Peyer's patch (tissue), 4 donors: ENCODE measurements around the gene USP34. TPM values are rescaled to one million over a fixed set of nuclear protein-coding genes. Genes with fewer than 3 reads are reported as not detected.
"Not testable (repeated sequence)": the region's sequence is repeated elsewhere in the genome, so short reads cannot be mapped to it uniquely, and the experiment has no call there.

Source experiments
- DNase-seq, 3 donors: peaks; one replicate each; pipeline ENCODE4 v3.0.0-alpha.2; 2017 to 2019
- H3K27ac ChIP-seq, 4 donors: fragments of 200-600 bp; sonication (generic); one replicate each; pipeline ENCODE4 v1.5.1; 2016 to 2019
- H3K27me3 ChIP-seq, 2 donors: fragments of 200-600 bp; sonication (generic); one replicate each; pipeline ENCODE4 v1.5.1; 2019
- H3K36me3 ChIP-seq, 3 donors: fragments of 200-600 bp; sonication (generic); one replicate each; pipeline ENCODE4 v1.5.1; 2016 to 2019
- H3K4me1 ChIP-seq, 4 donors: fragments of 200-600 bp; sonication (generic); one replicate each; pipeline ENCODE4 v1.5.1; 2016 to 2019
- H3K4me3 ChIP-seq, 4 donors: fragments of 200-600 bp; sonication (generic); 1 replicate in 3 of 4; 2 replicates in 1 of 4; pipeline ENCODE4 v1.5.1; 2016 to 2019; ENCODE audit warnings: mild to moderate bottlenecking in 1 of 4
- H3K9me3 ChIP-seq, 4 donors: fragments of 200-600 bp; sonication (generic); one replicate each; pipeline ENCODE4 v1.5.1; 2016 to 2019; ENCODE audit warnings: mild to moderate bottlenecking in 1 of 4
- POLR2A ChIP-seq, 2 donors: fragments of 450-650 bp; IDR thresholded peaks; one replicate each; pipeline ENCODE4 v1.5.1; 2017; ENCODE audit warnings: antibody characterized with exemption in 2 of 2, mild to moderate bottlenecking in 2 of 2, moderate library complexity in 2 of 2
- total RNA-seq, 4 donors: library from RNA; depleted of rRNA; stranded (reverse); fragments of >200 nt; gene quantifications; one replicate each; pipeline ENCODE4 v1.1.0, GENCODE V29; 2016
- TF ChIP-seq, protein P1 (sequence below), 6 experiments: fragments of 450-650 bp in 4 of 6; fragments of 200-600 bp in 2 of 6; sonication (generic) in 1 of 6; IDR thresholded peaks; one replicate each; pipeline ENCODE4 v1.5.1; 2017 to 2019; ENCODE audit warnings: antibody characterized with exemption in 6 of 6, mild to moderate bottlenecking in 3 of 6, moderate library complexity in 1 of 6

Gene USP34
- total RNA-seq, 4 donors from 2014 or later: 148 to 201 (median 172) TPM

DNA sequence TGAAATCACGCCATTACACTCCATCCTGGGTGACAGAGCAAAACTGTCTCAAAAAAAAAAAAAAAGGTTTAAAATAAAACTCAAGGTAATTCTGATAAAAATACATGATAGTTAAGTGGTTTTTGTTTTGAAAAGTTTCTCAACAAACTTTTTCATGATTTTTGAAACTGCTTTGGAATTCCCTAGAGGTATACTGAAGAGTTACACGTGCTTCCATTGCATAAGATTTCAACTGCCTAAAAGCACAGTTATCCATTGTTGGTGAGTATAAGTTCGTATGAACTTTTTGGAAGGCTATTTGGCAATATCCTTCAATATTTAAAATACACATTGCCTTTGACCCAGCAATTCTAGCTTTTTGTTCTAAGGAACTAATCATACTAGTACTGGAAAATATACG lies 74.9 kb downstream of the USP34 start:
- H3K27ac ChIP-seq: no peak overlapping the region
- peaks cover 0 to 25% (median 0%) of the 10 kb centered on the region in 3 donors for H3K36me3 ChIP-seq
- no peak overlapping the region for H3K4me3 ChIP-seq
- no peak for DNase-seq
- no peaks in the 10 kb centered on the region for H3K4me1 ChIP-seq
- H3K9me3 ChIP-seq: no peaks in the 10 kb centered on the region
- no peaks in the 10 kb centered on the region for H3K27me3 ChIP-seq
- TF ChIP-seq, protein P1, sequence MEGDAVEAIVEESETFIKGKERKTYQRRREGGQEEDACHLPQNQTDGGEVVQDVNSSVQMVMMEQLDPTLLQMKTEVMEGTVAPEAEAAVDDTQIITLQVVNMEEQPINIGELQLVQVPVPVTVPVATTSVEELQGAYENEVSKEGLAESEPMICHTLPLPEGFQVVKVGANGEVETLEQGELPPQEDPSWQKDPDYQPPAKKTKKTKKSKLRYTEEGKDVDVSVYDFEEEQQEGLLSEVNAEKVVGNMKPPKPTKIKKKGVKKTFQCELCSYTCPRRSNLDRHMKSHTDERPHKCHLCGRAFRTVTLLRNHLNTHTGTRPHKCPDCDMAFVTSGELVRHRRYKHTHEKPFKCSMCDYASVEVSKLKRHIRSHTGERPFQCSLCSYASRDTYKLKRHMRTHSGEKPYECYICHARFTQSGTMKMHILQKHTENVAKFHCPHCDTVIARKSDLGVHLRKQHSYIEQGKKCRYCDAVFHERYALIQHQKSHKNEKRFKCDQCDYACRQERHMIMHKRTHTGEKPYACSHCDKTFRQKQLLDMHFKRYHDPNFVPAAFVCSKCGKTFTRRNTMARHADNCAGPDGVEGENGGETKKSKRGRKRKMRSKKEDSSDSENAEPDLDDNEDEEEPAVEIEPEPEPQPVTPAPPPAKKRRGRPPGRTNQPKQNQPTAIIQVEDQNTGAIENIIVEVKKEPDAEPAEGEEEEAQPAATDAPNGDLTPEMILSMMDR (IDR thresholded peaks at IDR 0.05): no peak
- no peak for TF ChIP-seq POLR2A (IDR thresholded peaks at IDR 0.05)

DNA sequence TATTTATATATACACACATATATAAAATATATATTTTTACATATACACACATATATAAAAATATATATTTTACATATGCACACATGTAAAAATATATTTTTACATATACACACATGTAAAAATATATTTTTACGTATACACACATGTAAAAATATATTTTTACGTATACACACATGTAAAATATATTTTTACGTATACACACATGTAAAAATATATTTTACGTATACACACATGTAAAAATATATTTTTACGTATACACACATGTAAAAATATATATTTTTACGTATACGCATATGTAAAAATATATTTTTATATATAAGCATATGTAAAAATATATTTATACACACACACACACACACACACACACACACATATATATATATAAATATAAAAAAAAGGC lies 83.3 kb downstream of the USP34 start:
- not testable (repeated sequence) for H3K27me3 ChIP-seq

DNA sequence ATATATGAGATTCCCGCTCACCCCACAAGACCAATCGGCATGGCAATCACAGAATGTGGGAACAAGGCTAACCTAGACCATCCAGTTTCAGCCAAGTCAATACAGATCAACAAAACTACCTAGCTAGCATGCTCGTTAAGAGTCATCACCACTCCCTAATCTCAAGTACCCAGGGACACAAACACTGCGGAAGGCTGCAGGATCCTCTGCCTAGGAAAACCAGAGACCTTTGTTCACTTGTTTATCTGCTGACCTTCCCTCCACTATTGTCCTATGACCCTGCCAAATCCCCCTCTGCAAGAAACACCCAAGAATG lies 90.0 kb downstream of the USP34 start:
- not testable (repeated sequence) for H3K27ac ChIP-seq, H3K4me1 ChIP-seq, H3K27me3 ChIP-seq, H3K9me3 ChIP-seq, DNase-seq, H3K4me3 ChIP-seq
- H3K36me3 ChIP-seq: peaks cover 0 to 49% (median 0%) of the 10 kb centered on the region in 3 donors

More for the DNA sequence above, 83.3 kb downstream of the USP34 start:
- not testable (repeated sequence) for H3K4me1 ChIP-seq, DNase-seq, H3K4me3 ChIP-seq, H3K9me3 ChIP-seq, H3K27ac ChIP-seq
- H3K36me3 ChIP-seq: peaks cover 0 to 17% (median 0%) of the 10 kb centered on the region in 3 donors

DNA sequence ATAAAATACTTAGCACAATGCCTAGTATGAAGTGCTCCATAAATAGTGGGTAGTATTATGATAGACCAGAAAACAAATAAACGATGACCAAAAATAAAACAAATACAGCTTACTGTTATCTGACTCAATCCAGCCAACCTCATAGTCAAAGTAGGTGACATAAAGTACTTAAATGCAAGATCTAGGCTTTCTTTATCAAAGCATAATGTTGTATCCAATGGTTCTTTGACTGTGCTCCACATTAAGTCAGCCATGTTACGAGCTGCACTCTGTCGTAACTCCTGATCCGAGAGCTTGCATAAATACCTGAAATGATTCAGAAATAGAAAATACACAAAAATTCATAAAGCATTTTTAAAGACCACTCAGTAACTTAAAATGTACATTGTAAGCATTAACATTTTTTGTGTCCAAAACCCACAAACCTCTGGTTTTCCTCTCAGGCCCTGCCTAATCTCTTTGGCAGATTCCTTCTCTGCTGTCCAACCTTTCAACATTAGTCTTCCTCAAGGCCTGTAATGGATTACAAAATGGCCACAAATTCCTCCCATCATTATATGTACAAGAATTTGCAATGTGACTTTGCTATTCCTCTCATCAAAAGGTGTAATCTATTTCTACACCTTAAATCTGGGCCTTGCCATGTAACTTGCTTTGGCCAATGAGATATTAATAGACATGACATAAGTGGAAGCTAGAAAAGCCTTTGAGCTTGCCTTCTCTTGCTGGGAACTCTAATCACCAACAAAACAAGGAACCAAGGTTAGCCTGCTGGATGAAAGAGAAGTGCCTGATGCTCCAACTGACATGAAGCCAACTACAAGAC lies 90.6 kb downstream of the USP34 start:
- Histone ChIP-seq H3K27me3 (no peaks in the 10 kb centered on the region), H3K36me3 (peaks cover 0 to 51% (median 0%) of the 10 kb centered on the region in 3 donors), H3K4me1 (no peaks in the 10 kb centered on the region), H3K9me3 (no peaks in the 10 kb centered on the region), H3K27ac (no peak overlapping the region), H3K4me3 (no peak overlapping the region)
- no peak for DNase-seq
- no peak for TF ChIP-seq POLR2A (IDR thresholded peaks at IDR 0.05)
- TF ChIP-seq, protein P1 (IDR thresholded peaks at IDR 0.05): no peak

DNA sequence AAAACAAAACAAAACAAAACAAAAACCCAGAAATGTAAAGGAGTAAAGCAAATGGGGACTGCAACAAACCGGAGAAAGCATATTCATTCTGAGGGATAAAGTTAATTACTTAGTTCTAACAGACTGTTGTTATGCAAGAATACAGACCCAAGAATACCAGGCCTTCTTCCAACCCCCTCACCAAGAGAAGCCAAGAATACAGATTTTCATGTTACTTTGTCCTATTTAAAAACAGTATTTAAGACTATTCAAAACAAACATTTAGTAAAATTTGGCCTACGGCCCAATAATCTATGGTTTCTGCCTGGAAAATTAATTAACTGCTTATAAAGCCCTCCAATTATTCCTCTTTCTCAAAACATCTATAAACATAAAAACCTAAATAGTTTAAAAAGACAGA lies 91.4 kb downstream of the USP34 start:
- no peak overlapping the region for H3K4me3 ChIP-seq

DNA sequence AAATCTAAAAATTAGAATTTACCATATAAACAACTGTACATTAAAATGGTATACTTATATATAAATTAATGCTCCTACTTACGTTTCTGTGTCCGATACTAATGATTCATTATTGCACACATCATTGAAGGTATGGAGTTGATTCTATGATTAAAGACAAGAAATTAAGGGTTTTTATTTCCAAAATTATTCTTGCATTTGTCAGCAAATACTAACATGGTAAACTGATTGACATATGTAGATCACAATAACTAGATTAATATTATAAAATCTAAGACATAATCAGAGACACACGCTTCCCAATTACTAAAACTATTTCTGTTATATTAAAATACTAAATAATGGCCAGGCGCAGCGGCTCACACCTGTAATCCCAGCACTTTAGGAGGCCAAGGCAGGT lies 92.6 kb downstream of the USP34 start:
- Histone ChIP-seq H3K27me3 (no peaks in the 10 kb centered on the region), H3K4me3 (no peak overlapping the region), H3K9me3 (no peaks in the 10 kb centered on the region), H3K4me1 (no peaks in the 10 kb centered on the region), H3K36me3 (peaks cover 0 to 66% (median 0%) of the 10 kb centered on the region in 3 donors), H3K27ac (no peak overlapping the region)
- no peak for DNase-seq
- TF ChIP-seq, protein P1 (IDR thresholded peaks at IDR 0.05): no peak
- TF ChIP-seq POLR2A (IDR thresholded peaks at IDR 0.05): no peak

More for the DNA sequence above, 91.4 kb downstream of the USP34 start:
- Histone ChIP-seq H3K27me3 (no peaks in the 10 kb centered on the region), H3K9me3 (no peaks in the 10 kb centered on the region), H3K27ac (no peak overlapping the region), H3K36me3 (peaks cover 0 to 59% (median 0%) of the 10 kb centered on the region in 3 donors), H3K4me1 (no peaks in the 10 kb centered on the region)
- no peak for TF ChIP-seq POLR2A (IDR thresholded peaks at IDR 0.05)
- TF ChIP-seq, protein P1 (IDR thresholded peaks at IDR 0.05): no peak
- DNase-seq: no peak
